Astrocyte of the spinal cord (primary cell): ENCODE data around the gene RMND1.
A peak's percentile ranks its signal among the peaks of the same experiment; 100 is the strongest.

Source experiments
- DNase-seq: peaks from one replicate; pipeline ENCODE4 v3.0.0; 2011; ENCODE audit warnings: low read depth, low spot score
- H3K4me3 ChIP-seq: 2 replicates; pipeline ENCODE4 v1.5.1; 2011; ENCODE audit warnings: low read depth, mild to moderate bottlenecking, low read length, moderate library complexity
- CTCF ChIP-seq: IDR thresholded peaks from 2 replicates; pipeline ENCODE4 v1.5.1; 2012; ENCODE audit warnings: low read depth, mild to moderate bottlenecking, low read length, inconsistent platforms
- in situ Hi-C: cut with HindIII; loops from 2 replicates; pipeline ENCODE4 v1.10.0; 2017; ENCODE audit warnings: low sequenced_read_pairs

Gene RMND1

DNA sequence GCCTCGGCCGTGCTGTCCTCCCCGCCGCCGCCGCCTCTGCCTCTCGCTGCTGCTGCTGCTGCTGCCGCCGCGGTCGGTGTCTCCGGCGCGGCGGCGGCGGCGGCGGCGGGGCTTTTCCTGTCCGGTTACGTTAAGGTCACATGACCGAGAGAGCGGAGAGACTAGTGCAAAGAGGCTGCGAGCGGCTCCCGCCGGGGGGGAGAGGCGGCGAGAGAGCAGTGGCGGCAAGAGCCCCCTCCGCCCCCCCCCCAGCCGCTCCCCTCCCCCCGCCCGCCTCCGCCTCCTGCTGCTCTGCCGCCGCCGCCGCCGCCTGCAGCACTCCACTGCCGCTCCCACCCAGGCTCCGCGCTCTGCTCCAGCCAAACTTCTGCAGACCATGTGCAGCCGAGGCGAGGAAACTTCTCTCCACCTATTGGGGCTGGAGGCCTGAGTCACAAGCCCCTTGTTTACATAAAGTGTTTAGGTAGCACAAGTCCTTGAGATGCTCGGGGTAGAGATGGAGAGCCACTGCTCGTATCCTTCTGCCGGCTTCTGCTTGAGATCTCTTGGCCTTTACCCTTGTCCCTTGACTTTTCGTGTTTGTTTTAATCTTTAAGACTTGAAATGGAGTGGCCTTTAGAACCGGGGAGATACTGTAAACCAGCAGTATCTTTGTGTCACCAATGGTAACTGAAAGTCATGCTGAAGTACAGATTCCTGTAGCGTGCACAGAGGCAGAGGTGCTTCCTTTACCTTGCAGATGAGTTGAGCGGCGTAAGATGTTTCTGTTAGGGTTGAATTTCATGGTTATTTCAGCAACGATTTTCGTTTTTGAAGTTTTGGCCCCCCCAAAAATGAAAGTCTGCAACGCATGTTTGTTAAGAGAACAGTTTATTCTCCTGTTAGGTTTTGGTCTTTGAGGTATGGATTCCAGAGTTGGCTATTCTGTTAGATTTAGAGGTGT, 60.2 kb downstream of the RMND1 start, which contains the start of gene ZBTB2:
Gene ZBTB2 (minus strand): TSS at position 89 of the 943 bp plus-strand sequence. CDS start 17,922 bp downstream, outside the sequence.
- H3K4me3 ChIP-seq: peak within 1 kb of the TSS; percentile 69
- peak; percentile 80 for DNase-seq
- TF ChIP-seq CTCF: no peak
- in situ Hi-C loops: no loop called here

- no peak for TF ChIP-seq CTCF
These were observed 61.0 kb downstream of the RMND1 start for GRCh38 chr6:151390851-151391470.

GRCh38 chr6:151390276-151390850, 61.6 kb downstream of the RMND1 start:
- peak; percentile 100 for DNase-seq
- peak overlapping the region; percentile 69 for H3K4me3 ChIP-seq
- in situ Hi-C loops: no loop called here
- TF ChIP-seq CTCF: no peak

More at GRCh38 chr6:151390851-151391470, 61.0 kb downstream of the RMND1 start:
- H3K4me3 ChIP-seq: peak overlapping the region; percentile 69
- DNase-seq: peak; percentile 65
- in situ Hi-C loops: no loop called here

GRCh38 chr6:151389618-151390275, 62.2 kb downstream of the RMND1 start:
- in situ Hi-C loops: no loop called here
- DNase-seq: peak; percentile 74
- H3K4me3 ChIP-seq: peak overlapping the region; percentile 58
- no peak for TF ChIP-seq CTCF

DNA sequence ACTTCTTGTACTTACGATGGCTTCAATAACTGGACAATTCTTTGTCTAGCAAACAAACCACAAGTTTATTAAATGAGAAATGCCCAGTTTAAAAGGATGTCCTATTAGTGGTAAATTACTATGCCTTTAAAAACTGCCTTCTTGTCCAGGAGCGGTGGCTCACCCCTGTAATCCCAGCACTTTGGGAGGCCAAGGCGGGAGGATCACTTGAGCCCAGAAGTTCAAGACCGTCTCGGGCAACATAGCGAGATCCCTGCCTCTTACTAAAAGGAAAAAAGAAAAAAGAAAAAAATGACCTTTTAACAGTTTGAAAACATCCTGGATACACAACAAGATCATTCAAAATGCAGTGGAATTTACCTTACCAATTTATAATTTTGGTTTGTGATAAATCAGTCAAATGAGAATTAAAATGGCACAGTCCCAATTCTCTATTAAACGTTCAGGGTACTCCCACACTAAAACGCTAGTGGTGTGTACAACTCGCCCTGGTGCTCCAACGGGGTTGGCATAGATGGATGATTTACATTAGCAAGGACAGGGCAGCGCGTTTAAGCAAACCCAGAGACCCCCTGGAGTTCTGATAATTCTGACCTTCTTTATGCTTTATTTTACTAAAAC, 62.8 kb downstream of the RMND1 start:
- no peak for TF ChIP-seq CTCF
- in situ Hi-C loops: no loop called here
- H3K4me3 ChIP-seq: peak overlapping the region; percentile 58
- no peak for DNase-seq

GRCh38 chr6:151388236-151388635, 63.7 kb downstream of the RMND1 start:
- in situ Hi-C loops: no loop called here
- H3K4me3 ChIP-seq: no peak overlapping the region

More at GRCh38 chr6:151388236-151388635, 63.7 kb downstream of the RMND1 start:
- TF ChIP-seq CTCF: no peak
- no peak for DNase-seq
